Gastrocnemius medialis (tissue), 4 donors: Measurements from ENCODE around the gene TRIM14. TPM values are rescaled to one million over a fixed set of nuclear protein-coding genes. Genes with fewer than 3 reads are reported as not detected.

Experiments
- ATAC-seq, 2 donors: fragments of 150-250 bp; one replicate each; pipeline ENCODE4 v1.9.1; 2016
- DNase-seq, 2 donors: peaks; one replicate each; pipeline ENCODE4 v3.0.0-alpha.2; 2019
- H3K27ac ChIP-seq, 4 donors: fragments of 200-600 bp; sonication (generic); 1 replicate in 1 of 4; 2 replicates in 3 of 4; pipeline ENCODE4 v1.5.1; 2016 to 2018; ENCODE audit warnings: mild to moderate bottlenecking in 2 of 4, moderate library complexity in 1 of 4
- H3K27me3 ChIP-seq, 3 donors: fragments of 200-600 bp; sonication (generic) in 2 of 3; 1 replicate in 1 of 3; 2 replicates in 2 of 3; pipeline versions ENCODE4 v1.5.1 to v1.6.0; 2016 to 2019; ENCODE audit warnings: mild to moderate bottlenecking in 1 of 3, moderate library complexity in 1 of 3
- H3K36me3 ChIP-seq, 2 donors: fragments of 200-600 bp; sonication (generic) in 1 of 2; one replicate each; pipeline ENCODE4 v1.5.1; 2017 to 2018
- H3K4me1 ChIP-seq, 2 donors: fragments of 200-600 bp; sonication (generic) in 1 of 2; one replicate each; pipeline ENCODE4 v1.5.1; 2016 to 2017; ENCODE audit warnings: mild to moderate bottlenecking in 2 of 2
- H3K4me3 ChIP-seq, 4 donors: fragments of 200-600 bp; sonication (generic) in 3 of 4; 1 replicate in 1 of 4; 2 replicates in 3 of 4; pipeline ENCODE4 v1.5.1; 2016 to 2019; ENCODE audit warnings: mild to moderate bottlenecking in 2 of 4
- H3K9me3 ChIP-seq, 3 donors: fragments of 200-600 bp; sonication (generic) in 2 of 3; 1 replicate in 1 of 3; 2 replicates in 2 of 3; pipeline ENCODE4 v1.5.1; 2016 to 2019
- POLR2A ChIP-seq, 2 donors: fragments of 450-650 bp; IDR thresholded peaks; one replicate each; pipeline ENCODE4 v1.6.1; 2017; ENCODE audit warnings: antibody characterized with exemption in 2 of 2, mild to moderate bottlenecking in 2 of 2, moderate library complexity in 2 of 2
- in situ Hi-C, 4 donors: fragments of 200-750 bp; cut with MboI; loops; one replicate each; pipeline versions ENCODE4 v1.15.0 to v1.8.0; 2017; ENCODE audit warnings: low sequenced_read_pairs in 4 of 4
- intact Hi-C: fragments of 100-400 bp; cut with DNase I; formaldehyde crosslinking; loops from one replicate; pipeline ENCODE4 v1.15.1; 2023; ENCODE audit warnings: low total_unique reads
- total RNA-seq, 4 donors: library from RNA; depleted of rRNA; stranded (reverse); fragments of >200 nt; gene quantifications; one replicate each; pipeline versions ENCODE4 v1.1.0 to v1.2.3, GENCODE V29; 2016
- TF ChIP-seq, protein P1 (sequence below), 5 experiments: fragments of 450-650 bp in 3 of 5; fragments of 200-600 bp in 2 of 5; sonication (generic) in 2 of 5; IDR thresholded peaks in 4 of 5; conservative IDR thresholded peaks in 1 of 5; 1 replicate in 4 of 5; 2 replicates in 1 of 5; pipeline ENCODE4 v1.5.1; 2016 to 2019; ENCODE audit warnings: antibody characterized with exemption in 5 of 5, mild to moderate bottlenecking in 3 of 5, moderate library complexity in 3 of 5

TRIM14 gene
- total RNA-seq, 4 donors from 2014 or later, result 1.1 to 3.2 (median 1.3) TPM

DNA sequence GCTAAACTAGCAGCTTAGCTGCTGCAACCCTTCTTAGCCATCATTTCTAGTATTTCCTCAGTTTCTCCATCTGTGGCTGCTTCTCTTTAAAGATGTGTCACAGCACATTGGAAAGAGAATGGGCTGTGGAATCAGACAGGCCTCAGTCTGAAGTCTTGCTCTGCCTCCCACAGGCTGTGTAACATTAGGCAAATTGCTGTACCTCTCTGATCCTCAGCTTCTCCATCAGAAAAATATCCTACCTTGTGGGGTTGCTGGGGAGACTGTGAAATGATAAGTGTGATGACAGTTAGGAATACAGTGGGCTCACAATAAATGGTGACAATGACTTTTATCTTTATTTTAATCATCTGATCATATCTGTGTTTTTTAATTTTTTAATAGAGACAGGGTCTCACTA is 17.5 kb upstream of the TRIM14 start:
- TF ChIP-seq, protein P1, sequence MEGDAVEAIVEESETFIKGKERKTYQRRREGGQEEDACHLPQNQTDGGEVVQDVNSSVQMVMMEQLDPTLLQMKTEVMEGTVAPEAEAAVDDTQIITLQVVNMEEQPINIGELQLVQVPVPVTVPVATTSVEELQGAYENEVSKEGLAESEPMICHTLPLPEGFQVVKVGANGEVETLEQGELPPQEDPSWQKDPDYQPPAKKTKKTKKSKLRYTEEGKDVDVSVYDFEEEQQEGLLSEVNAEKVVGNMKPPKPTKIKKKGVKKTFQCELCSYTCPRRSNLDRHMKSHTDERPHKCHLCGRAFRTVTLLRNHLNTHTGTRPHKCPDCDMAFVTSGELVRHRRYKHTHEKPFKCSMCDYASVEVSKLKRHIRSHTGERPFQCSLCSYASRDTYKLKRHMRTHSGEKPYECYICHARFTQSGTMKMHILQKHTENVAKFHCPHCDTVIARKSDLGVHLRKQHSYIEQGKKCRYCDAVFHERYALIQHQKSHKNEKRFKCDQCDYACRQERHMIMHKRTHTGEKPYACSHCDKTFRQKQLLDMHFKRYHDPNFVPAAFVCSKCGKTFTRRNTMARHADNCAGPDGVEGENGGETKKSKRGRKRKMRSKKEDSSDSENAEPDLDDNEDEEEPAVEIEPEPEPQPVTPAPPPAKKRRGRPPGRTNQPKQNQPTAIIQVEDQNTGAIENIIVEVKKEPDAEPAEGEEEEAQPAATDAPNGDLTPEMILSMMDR (IDR thresholded peaks at IDR 0.05 in 4 of 5, conservative IDR thresholded peaks at IDR 0.05 in 1 of 5), result no peak
- TF ChIP-seq POLR2A (IDR thresholded peaks at IDR 0.05), result no peak
- H3K4me3 ChIP-seq, result no peak overlapping the region
- no peaks in the 10 kb centered on the region for H3K9me3 ChIP-seq
- no peaks in the 10 kb centered on the region for H3K36me3 ChIP-seq
- no peaks in the 10 kb centered on the region for H3K4me1 ChIP-seq
- ATAC-seq (no peak), DNase-seq (no peak)
- intact Hi-C loops, result no loop called here
- in situ Hi-C loops, result no loop called here
- no peaks in the 10 kb centered on the region for H3K27me3 ChIP-seq
- H3K27ac ChIP-seq, result no peak overlapping the region

DNA sequence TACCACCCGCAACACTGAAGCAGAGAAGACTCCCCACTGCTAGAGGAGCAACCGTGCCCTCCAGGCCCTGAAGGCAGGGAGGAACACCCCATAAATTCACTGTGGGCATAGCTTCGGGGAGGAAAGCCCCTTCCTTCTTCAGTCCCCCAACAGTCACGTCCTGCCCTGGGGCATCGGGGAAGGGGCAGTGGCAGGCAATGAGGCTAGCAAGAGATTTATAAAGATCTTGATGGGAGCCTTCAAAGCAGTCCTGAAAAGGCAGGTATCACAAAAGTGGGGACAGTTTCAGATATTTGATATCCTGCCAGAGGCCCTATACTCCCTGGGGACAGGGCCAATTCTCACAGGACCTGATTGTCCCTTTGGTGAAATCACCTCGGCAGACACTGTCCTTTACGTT is 16.9 kb upstream of the TRIM14 start:
- H3K9me3 ChIP-seq, result no peaks in the 10 kb centered on the region
- no peak for ATAC-seq

DNA sequence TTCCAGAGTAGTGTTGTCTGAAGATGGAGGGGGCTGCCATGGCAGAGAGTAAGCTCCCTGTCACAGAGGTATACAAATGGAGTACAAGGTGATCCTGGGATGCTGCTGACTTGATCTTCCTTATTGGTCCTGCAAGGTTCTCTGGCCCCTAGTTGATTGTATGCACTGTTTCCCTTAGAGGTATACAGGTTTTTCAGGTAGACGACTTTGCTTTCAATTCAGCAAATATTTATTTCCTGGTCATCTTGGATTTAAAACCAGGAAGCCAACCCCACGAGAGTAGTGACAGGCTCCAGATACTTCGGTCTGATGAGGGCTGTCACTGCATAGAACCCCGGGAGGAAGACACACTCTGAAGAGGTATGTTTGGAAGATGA is 16.5 kb upstream of the TRIM14 start:
- DNase-seq (no peak), ATAC-seq (no peak)
- intact Hi-C loops (no loop called here), in situ Hi-C loops (no loop called here)
- TF ChIP-seq, protein P1 (IDR thresholded peaks at IDR 0.05 in 4 of 5, conservative IDR thresholded peaks at IDR 0.05 in 1 of 5), result no peak
- no peak for TF ChIP-seq POLR2A (IDR thresholded peaks at IDR 0.05)
- H3K27ac ChIP-seq, result no peak overlapping the region
- H3K4me1 ChIP-seq, result no peaks in the 10 kb centered on the region
- no peak overlapping the region for H3K4me3 ChIP-seq
- no peaks in the 10 kb centered on the region for H3K27me3 ChIP-seq
- H3K36me3 ChIP-seq, result no peaks in the 10 kb centered on the region
- no peaks in the 10 kb centered on the region for H3K9me3 ChIP-seq

More for the DNA sequence above, 16.9 kb upstream of the TRIM14 start:
- Histone ChIP-seq H3K4me1 (no peaks in the 10 kb centered on the region), H3K27ac (no peak overlapping the region), H3K4me3 (no peak overlapping the region), H3K27me3 (no peaks in the 10 kb centered on the region), H3K36me3 (no peaks in the 10 kb centered on the region)
- no peak for DNase-seq
- TF ChIP-seq, protein P1 (IDR thresholded peaks at IDR 0.05 in 4 of 5, conservative IDR thresholded peaks at IDR 0.05 in 1 of 5), result no peak
- TF ChIP-seq POLR2A (IDR thresholded peaks at IDR 0.05), result no peak
- in situ Hi-C loops, result no loop called here
- intact Hi-C loops, result no loop called here

DNA sequence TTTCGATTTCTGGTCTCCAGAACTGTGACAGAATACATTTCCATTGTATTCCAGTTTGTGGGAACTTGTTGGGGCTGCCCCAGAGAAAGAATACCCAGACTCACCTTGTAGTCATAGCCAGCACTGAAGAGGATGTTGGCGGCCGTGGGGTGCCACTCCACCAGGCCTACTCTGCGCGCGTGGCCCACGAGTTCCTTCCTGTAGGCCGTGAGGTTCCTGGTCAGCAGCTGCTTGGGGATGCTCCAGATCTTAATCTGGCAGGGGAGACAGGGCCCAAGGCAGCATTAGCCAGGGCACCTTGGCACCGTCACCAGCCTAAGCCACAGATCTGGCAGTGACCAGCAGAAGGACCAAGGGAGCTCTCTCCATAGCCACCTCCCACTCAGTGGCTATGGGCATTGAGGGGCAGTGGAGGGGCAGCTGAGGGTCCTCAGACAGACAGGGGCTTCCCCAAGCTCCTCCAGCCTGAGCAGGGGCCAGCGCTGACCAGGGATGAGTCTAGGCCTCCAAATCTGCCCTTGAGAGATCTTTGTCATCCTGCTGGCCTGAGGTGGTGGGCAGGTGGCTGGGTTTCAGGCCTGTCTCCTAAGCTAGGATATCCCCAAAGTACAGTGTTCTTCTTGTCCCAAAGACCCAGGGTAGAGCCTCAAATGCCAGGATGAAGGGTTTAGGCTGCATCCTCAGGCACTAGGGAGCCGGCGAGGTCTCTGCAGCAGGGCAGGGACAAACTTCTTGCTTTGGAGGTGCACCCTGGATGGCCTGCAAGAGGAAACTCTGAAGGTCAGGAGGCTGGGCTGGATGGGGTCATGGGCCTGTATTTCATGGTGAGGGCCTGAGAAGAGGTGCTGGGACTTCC is 15.9 kb upstream of the TRIM14 start:
- Histone ChIP-seq H3K27me3 (no peaks in the 10 kb centered on the region), H3K4me1 (no peaks in the 10 kb centered on the region), H3K27ac (no peak overlapping the region), H3K9me3 (no peaks in the 10 kb centered on the region), H3K36me3 (no peaks in the 10 kb centered on the region), H3K4me3 (no peak overlapping the region)
- DNase-seq, result no peak
- in situ Hi-C loops (no loop called here), intact Hi-C loops (no loop called here)
- TF ChIP-seq POLR2A (IDR thresholded peaks at IDR 0.05), result no peak
- TF ChIP-seq, protein P1 (IDR thresholded peaks at IDR 0.05 in 4 of 5, conservative IDR thresholded peaks at IDR 0.05 in 1 of 5), result no peak
- ATAC-seq, result no peak
